ENCODE measurements around the gene GNAI1. TPM values are rescaled to one million over a fixed set of nuclear protein-coding genes. Genes with fewer than 3 reads are reported as not detected.
"Not testable (repeated sequence)": the region's sequence is repeated elsewhere in the genome, so short reads cannot be mapped to it uniquely, and the experiment has no call there.

GNAI1 gene
- total and polyA plus RNA-seq, 2 experiments from 2014 or later = 57.4 to 58.7 TPM

- Histone ChIP-seq H3K9me2 (replicated peaks; ENCODE audit: insufficient read depth) (no peaks in the 10 kb centered on the region), H3K4me3 (no peak overlapping the region), H3K36me3 (replicated peaks; ENCODE audit: insufficient read depth, low read depth) (no peaks in the 10 kb centered on the region), H3K27me3 (no peaks in the 10 kb centered on the region), H3K9me3 (ENCODE audit: low read depth) (no peaks in the 10 kb centered on the region), H3K4me2 (no peak overlapping the region), H2AFZ (no peak overlapping the region), H4K20me1 (ENCODE audit: insufficient read depth, poor library complexity, severe bottlenecking) (peaks cover 5% of the 10 kb centered on the region), H3K4me1 (ENCODE audit: insufficient read depth) (peaks cover 7% of the 10 kb centered on the region), H3K79me2 (peaks cover 99% of the 10 kb centered on the region), H3K27ac (no peak overlapping the region)
- no peak for DNase-seq (ENCODE audit: low spot score)
- WGBS (ENCODE audit: low lambda C conversion rate, missing lambda C conversion rate) = 43% methylated on average over 1 of the region's 1 CpG
- TF ChIP-seq EZH2 (IDR thresholded peaks at IDR 0.05; ENCODE audit: borderline replicate concordance) (no peak), EZH2phosphoT487 (IDR thresholded peaks at IDR 0.05; ENCODE audit: low read depth, severe bottlenecking, unreplicated experiment) (no peak), CTCF (IDR thresholded peaks at IDR 0.05; ENCODE audit: poor library complexity) (no peak)
These were observed 18.8 kb downstream of the GNAI1 start for GRCh38 chr7:80153446-80153845.

GRCh38 chr7:80154656-80155333, 20.2 kb downstream of the GNAI1 start:
- H3K9me3 ChIP-seq (ENCODE audit: low read depth) = no peaks in the 10 kb centered on the region
- H3K79me2 ChIP-seq = peaks cover 99% of the 10 kb centered on the region
- no peak overlapping the region for H3K27ac ChIP-seq
- no peaks in the 10 kb centered on the region for H4K20me1 ChIP-seq (ENCODE audit: insufficient read depth, poor library complexity, severe bottlenecking)
- no peak overlapping the region for H3K4me3 ChIP-seq
- no peaks in the 10 kb centered on the region for H3K36me3 ChIP-seq (replicated peaks; ENCODE audit: insufficient read depth, low read depth)
- H3K27me3 ChIP-seq = no peaks in the 10 kb centered on the region
- DNase-seq (ENCODE audit: low spot score) = no peak
- TF ChIP-seq EZH2phosphoT487 (IDR thresholded peaks at IDR 0.05; ENCODE audit: low read depth, severe bottlenecking, unreplicated experiment) (no peak), EZH2 (IDR thresholded peaks at IDR 0.05; ENCODE audit: borderline replicate concordance) (no peak), CTCF (IDR thresholded peaks at IDR 0.05; ENCODE audit: poor library complexity) (no peak)
- no peak overlapping the region for H3K4me2 ChIP-seq
- H2AFZ ChIP-seq = no peak overlapping the region
- H3K9me2 ChIP-seq (replicated peaks; ENCODE audit: insufficient read depth) = no peaks in the 10 kb centered on the region
- peaks cover 11% of the 10 kb centered on the region for H3K4me1 ChIP-seq (ENCODE audit: insufficient read depth)

- 91% methylated on average over 1 of the region's 1 CpG for WGBS (ENCODE audit: low lambda C conversion rate, missing lambda C conversion rate)
- no peak overlapping the region for H3K4me2 ChIP-seq
These were observed 20.7 kb downstream of the GNAI1 start for GRCh38 chr7:80155374-80155773.

GRCh38 chr7:80157770-80158169, 23.1 kb downstream of the GNAI1 start:
- H4K20me1 ChIP-seq (ENCODE audit: insufficient read depth, poor library complexity, severe bottlenecking); H3K9me2 ChIP-seq (replicated peaks; ENCODE audit: insufficient read depth); H3K4me3 ChIP-seq; H3K27ac ChIP-seq; H3K27me3 ChIP-seq; H3K4me2 ChIP-seq; H3K36me3 ChIP-seq (replicated peaks; ENCODE audit: insufficient read depth, low read depth); DNase-seq (ENCODE audit: low spot score); H2AFZ ChIP-seq; H3K9me3 ChIP-seq (ENCODE audit: low read depth): not testable (repeated sequence)
- H3K79me2 ChIP-seq = peaks cover 99% of the 10 kb centered on the region
- WGBS (ENCODE audit: low lambda C conversion rate, missing lambda C conversion rate) = 96% methylated on average over 4 of the region's 4 CpGs
- H3K4me1 ChIP-seq (ENCODE audit: insufficient read depth) = peaks cover 11% of the 10 kb centered on the region

More at GRCh38 chr7:80155374-80155773, 20.7 kb downstream of the GNAI1 start:
- no peak overlapping the region for H3K4me3 ChIP-seq
- peaks cover 11% of the 10 kb centered on the region for H3K4me1 ChIP-seq (ENCODE audit: insufficient read depth)
- no peaks in the 10 kb centered on the region for H3K9me2 ChIP-seq (replicated peaks; ENCODE audit: insufficient read depth)
- H3K27me3 ChIP-seq = no peaks in the 10 kb centered on the region
- H4K20me1 ChIP-seq (ENCODE audit: insufficient read depth, poor library complexity, severe bottlenecking) = no peaks in the 10 kb centered on the region
- DNase-seq (ENCODE audit: low spot score) = no peak
- no peak overlapping the region for H3K27ac ChIP-seq
- peaks cover 99% of the 10 kb centered on the region for H3K79me2 ChIP-seq
- no peaks in the 10 kb centered on the region for H3K9me3 ChIP-seq (ENCODE audit: low read depth)
- H3K36me3 ChIP-seq (replicated peaks; ENCODE audit: insufficient read depth, low read depth) = no peaks in the 10 kb centered on the region
- TF ChIP-seq CTCF (IDR thresholded peaks at IDR 0.05; ENCODE audit: poor library complexity) (no peak), EZH2phosphoT487 (IDR thresholded peaks at IDR 0.05; ENCODE audit: low read depth, severe bottlenecking, unreplicated experiment) (no peak), EZH2 (IDR thresholded peaks at IDR 0.05; ENCODE audit: borderline replicate concordance) (no peak)
- H2AFZ ChIP-seq = no peak overlapping the region

Data from hepatocyte (in vitro differentiated cells).